Tibial artery (tissue), 4 donors: ENCODE data around the gene DOCK11.
A peak's percentile ranks its signal among the peaks of the same experiment; 100 is the strongest.

Source experiments
- DNase-seq, 2 donors: peaks; one replicate each; pipeline ENCODE4 v3.0.0-alpha.2; 2019
- H3K27ac ChIP-seq, 2 donors: fragments of 200-600 bp; sonication (generic) in 1 of 2; 1 replicate in 1 of 2; 2 replicates in 1 of 2; pipeline ENCODE4 v1.5.1; 2018 to 2019; ENCODE audit warnings: mild to moderate bottlenecking in 1 of 2
- H3K27me3 ChIP-seq, 2 donors: fragments of 200-600 bp; sonication (generic) in 1 of 2; one replicate each; pipeline versions ENCODE4 v1.5.1 to v1.6.0; 2016 to 2019
- H3K36me3 ChIP-seq, 3 donors: fragments of 200-600 bp; sonication (generic) in 2 of 3; one replicate each; pipeline ENCODE4 v1.5.1; 2016 to 2019; ENCODE audit warnings: mild to moderate bottlenecking in 2 of 3
- H3K4me1 ChIP-seq, 4 donors: fragments of 200-600 bp; sonication (generic) in 2 of 4; 1 replicate in 3 of 4; 2 replicates in 1 of 4; pipeline ENCODE4 v1.5.1; 2016 to 2019
- H3K4me3 ChIP-seq, 2 donors: fragments of 200-600 bp; sonication (generic) in 1 of 2; 1 replicate in 1 of 2; 2 replicates in 1 of 2; pipeline ENCODE4 v1.5.1; 2018 to 2019; ENCODE audit warnings: mild to moderate bottlenecking in 2 of 2
- H3K9me3 ChIP-seq, 3 donors: fragments of 200-600 bp; sonication (generic) in 1 of 3; one replicate each; pipeline ENCODE4 v1.5.1; 2016 to 2019
- intact Hi-C: fragments of 100-400 bp; cut with DNase I; formaldehyde crosslinking; loops from one replicate; pipeline ENCODE4 v1.15.0; 2023; ENCODE audit warnings: low total_unique reads
- TF ChIP-seq, protein P1 (sequence below), 2 experiments: fragments of 200-600 bp in 1 of 2; fragments of 450-650 bp in 1 of 2; IDR thresholded peaks; one replicate each; pipeline ENCODE4 v1.5.1; 2017 to 2019; ENCODE audit warnings: antibody characterized with exemption in 2 of 2, mild to moderate bottlenecking in 1 of 2, moderate library complexity in 1 of 2

Gene DOCK11

GRCh38 chrX:118536687-118537461 lies 41.3 kb downstream of the DOCK11 start:
- Histone ChIP-seq H3K27ac (peak overlapping the region; percentile 41 to 47), H3K27me3 (no peaks in the 10 kb centered on the region), H3K4me3 (no peak overlapping the region), H3K4me1 (peaks cover 0 to 57% (median 2%) of the 10 kb centered on the region in 4 donors), H3K9me3 (no peaks in the 10 kb centered on the region), H3K36me3 (no peaks in the 10 kb centered on the region)
- TF ChIP-seq, protein P1, sequence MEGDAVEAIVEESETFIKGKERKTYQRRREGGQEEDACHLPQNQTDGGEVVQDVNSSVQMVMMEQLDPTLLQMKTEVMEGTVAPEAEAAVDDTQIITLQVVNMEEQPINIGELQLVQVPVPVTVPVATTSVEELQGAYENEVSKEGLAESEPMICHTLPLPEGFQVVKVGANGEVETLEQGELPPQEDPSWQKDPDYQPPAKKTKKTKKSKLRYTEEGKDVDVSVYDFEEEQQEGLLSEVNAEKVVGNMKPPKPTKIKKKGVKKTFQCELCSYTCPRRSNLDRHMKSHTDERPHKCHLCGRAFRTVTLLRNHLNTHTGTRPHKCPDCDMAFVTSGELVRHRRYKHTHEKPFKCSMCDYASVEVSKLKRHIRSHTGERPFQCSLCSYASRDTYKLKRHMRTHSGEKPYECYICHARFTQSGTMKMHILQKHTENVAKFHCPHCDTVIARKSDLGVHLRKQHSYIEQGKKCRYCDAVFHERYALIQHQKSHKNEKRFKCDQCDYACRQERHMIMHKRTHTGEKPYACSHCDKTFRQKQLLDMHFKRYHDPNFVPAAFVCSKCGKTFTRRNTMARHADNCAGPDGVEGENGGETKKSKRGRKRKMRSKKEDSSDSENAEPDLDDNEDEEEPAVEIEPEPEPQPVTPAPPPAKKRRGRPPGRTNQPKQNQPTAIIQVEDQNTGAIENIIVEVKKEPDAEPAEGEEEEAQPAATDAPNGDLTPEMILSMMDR (IDR thresholded peaks at IDR 0.05), result peak in 1 of 2 experiments; percentile 32
- intact Hi-C loops, result no loop called here
- no peak for DNase-seq

- Histone ChIP-seq H3K4me3 (no peak overlapping the region), H3K27me3 (no peaks in the 10 kb centered on the region), H3K27ac (peak overlapping the region; percentile 5 to 26), H3K4me1 (peaks cover 0 to 68% (median 2%) of the 10 kb centered on the region in 4 donors), H3K36me3 (no peaks in the 10 kb centered on the region), H3K9me3 (no peaks in the 10 kb centered on the region)
- no peak for DNase-seq
- TF ChIP-seq, protein P1 (IDR thresholded peaks at IDR 0.05), result no peak
- intact Hi-C loops, result no loop called here
Measured at GRCh38 chrX:118538386-118538785, 42.8 kb downstream of the DOCK11 start.

GRCh38 chrX:118540342-118540741 lies 44.7 kb downstream of the DOCK11 start:
- TF ChIP-seq, protein P1 (IDR thresholded peaks at IDR 0.05), result no peak
- Histone ChIP-seq H3K9me3 (no peaks in the 10 kb centered on the region), H3K27ac (no peak overlapping the region), H3K4me3 (no peak overlapping the region), H3K36me3 (peaks cover 0 to 5% (median 0%) of the 10 kb centered on the region in 3 donors), H3K4me1 (peaks cover 0 to 59% (median 2%) of the 10 kb centered on the region in 4 donors), H3K27me3 (no peaks in the 10 kb centered on the region)
- DNase-seq, result no peak
- intact Hi-C loops, result no loop called here

- H3K4me1 ChIP-seq, result peaks cover 0 to 53% (median 0%) of the 10 kb centered on the region in 4 donors
- TF ChIP-seq, protein P1 (IDR thresholded peaks at IDR 0.05), result no peak
- intact Hi-C loops, result no loop called here
- no peak overlapping the region for H3K4me3 ChIP-seq
- no peak for DNase-seq
- peaks cover 0 to 5% (median 0%) of the 10 kb centered on the region in 3 donors for H3K36me3 ChIP-seq
- H3K27ac ChIP-seq, result peak overlapping the region; percentile 19 to 32
- no peaks in the 10 kb centered on the region for H3K9me3 ChIP-seq
- no peaks in the 10 kb centered on the region for H3K27me3 ChIP-seq
Measured at GRCh38 chrX:118541482-118541881, 45.9 kb downstream of the DOCK11 start.

GRCh38 chrX:118545510-118545909 lies 49.9 kb downstream of the DOCK11 start:
- Histone ChIP-seq H3K27me3 (no peaks in the 10 kb centered on the region), H3K36me3 (peaks cover 0 to 5% (median 0%) of the 10 kb centered on the region in 3 donors)
- TF ChIP-seq, protein P1 (IDR thresholded peaks at IDR 0.05), result no peak

More at GRCh38 chrX:118545510-118545909, 49.9 kb downstream of the DOCK11 start:
- DNase-seq, result no peak
- Histone ChIP-seq H3K27ac (no peak overlapping the region), H3K9me3 (no peaks in the 10 kb centered on the region), H3K4me1 (peaks cover 0 to 25% (median 0%) of the 10 kb centered on the region in 4 donors), H3K4me3 (no peak overlapping the region)
- intact Hi-C loops, result no loop called here
